IPS-18c (cell line): ENCODE data around the gene FOXE3.

Source experiments
- H3K4me3 ChIP-seq: 2 replicates; pipeline ENCODE4 v1.7.0; 2013; ENCODE audit warnings: low read depth, mild to moderate bottlenecking, low read length, moderate library complexity; ENCODE audit not compliant: insufficient read depth
- H3K9me3 ChIP-seq: one replicate; pipeline ENCODE4 v1.6.1; 2013; ENCODE audit warnings: mild to moderate bottlenecking, low read length, moderate library complexity; ENCODE audit not compliant: control insufficient read depth, insufficient read depth

Gene FOXE3

DNA sequence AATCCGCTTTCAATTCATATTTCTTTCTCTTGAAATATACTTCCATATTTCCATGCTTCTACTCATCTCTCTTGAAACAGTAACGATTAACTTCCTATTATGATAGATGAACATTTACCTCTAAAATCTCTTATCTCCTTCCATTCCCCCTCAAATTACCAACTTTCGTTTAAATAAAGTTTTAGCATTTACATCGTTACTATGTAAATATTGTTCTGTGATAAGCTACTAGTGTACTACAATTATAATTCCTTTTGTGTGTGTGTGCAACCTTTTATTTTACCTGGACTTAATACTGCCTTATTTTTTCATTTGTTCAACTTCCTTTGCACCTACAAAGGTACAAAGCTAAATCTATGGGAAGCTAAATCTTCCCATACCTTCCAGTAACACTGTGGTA is 4.5 kb downstream of the FOXE3 start:
- no peak overlapping the region for H3K4me3 ChIP-seq
- H3K9me3 ChIP-seq: peaks cover 2% of the 10 kb centered on the region

DNA sequence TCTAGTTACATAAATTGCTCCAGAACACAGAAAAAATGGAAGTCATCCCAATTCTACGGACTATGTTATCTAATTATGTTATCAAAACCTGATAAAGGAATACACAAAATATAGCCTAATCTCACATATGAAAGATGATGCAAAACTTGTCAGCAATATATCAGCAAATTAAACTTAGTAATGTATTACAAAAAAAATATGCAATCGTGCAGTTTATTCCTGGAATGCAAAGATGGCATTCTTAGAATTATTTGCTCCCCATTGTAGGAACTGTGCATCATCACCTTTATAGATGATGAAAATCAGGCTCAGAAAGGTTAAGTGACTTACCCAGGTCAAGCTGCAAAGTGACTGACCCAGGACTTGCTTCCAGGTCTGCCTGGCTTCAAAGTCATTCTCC is 7.8 kb downstream of the FOXE3 start:
- no peaks in the 10 kb centered on the region for H3K9me3 ChIP-seq
- no peak overlapping the region for H3K4me3 ChIP-seq

DNA sequence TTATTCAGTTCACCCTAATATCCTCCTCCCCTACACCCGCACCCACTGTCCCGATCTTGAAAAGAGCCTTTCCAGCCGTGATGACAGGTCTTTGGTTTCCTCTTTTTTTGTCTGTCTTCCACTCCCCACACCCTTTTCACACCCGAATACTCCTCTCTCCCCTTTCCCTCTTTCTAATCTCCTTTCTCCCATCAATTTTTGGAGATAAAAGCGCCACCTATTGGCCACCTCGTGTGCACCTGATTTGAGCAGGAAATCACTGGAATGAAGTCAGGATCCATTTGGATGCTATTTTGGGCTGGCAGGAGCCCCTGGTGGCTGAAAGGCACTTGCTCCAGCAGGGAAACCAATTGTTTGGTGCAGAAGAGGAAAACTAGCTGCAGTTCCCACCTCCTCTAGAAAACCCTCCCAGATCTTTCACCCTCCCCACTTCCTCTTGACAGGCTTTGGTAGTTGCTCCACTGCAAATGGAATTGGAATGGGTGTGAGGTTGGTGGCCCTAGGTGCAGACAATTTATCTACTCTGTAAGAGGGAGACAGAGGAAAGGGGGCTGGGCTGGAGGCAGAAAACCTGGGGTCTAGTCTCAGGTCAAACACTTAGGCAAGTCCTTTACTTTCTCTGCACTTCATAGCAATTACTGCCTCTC is 8.4 kb downstream of the FOXE3 start:
- Histone ChIP-seq H3K9me3 (no peaks in the 10 kb centered on the region), H3K4me3 (no peak overlapping the region)

GRCh38 chr1:47431534-47431933 is 15.4 kb downstream of the FOXE3 start:
- no peak overlapping the region for H3K4me3 ChIP-seq
- H3K9me3 ChIP-seq: no peaks in the 10 kb centered on the region

DNA sequence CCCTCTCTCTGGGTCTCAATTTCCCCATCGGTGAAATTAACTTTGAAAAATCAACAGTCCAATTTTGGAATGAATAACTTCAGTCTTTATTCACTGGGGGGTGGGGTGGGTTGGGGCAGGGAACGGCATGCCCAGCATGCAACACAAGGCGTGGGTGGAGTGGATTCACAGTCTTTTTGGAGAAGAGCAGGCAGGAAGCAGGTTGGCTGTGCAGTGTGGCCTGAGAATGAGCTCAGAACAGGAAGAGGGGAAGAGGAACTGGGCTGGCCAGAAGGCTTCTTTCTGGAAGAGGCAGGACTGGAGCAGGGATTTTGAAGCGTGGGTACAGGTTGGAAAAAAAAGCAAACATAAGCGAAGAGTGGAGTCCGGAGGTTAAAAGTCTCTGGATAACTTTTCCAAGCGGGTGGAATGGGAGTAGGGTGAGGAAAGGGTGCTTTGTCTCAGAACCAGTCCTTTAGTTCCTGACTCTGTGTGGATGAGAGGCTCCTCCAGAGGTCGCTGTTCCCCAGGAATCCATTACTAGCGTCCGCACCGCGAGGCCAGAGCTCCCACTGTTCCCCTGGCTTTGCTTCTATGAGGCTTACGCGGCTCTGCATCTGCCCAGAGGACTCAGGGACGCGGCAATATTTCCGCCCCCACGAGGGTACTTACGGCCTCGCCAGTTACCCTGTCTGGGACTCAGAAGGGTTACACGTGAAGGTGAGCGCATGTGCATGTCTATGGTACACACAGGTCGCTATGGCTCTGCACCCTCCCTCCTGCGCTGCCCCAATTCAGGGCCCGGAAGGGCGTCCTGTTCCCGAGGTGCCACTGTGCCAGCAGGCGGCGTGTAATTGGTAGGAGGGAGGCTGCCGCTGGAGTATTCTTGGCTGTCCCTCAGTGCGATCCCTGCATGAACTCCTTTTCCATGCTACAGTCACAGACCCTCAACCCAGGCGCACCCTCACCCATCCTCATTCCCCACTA is 16.3 kb downstream of the FOXE3 start:
- no peaks in the 10 kb centered on the region for H3K9me3 ChIP-seq
- H3K4me3 ChIP-seq: peak overlapping the region; percentile 47

GRCh38 chr1:47433037-47433421 is 16.9 kb downstream of the FOXE3 start:
- Histone ChIP-seq H3K4me3 (peak overlapping the region; percentile 47; the same call in 1 of the 2 replicates), H3K9me3 (no peaks in the 10 kb centered on the region)

DNA sequence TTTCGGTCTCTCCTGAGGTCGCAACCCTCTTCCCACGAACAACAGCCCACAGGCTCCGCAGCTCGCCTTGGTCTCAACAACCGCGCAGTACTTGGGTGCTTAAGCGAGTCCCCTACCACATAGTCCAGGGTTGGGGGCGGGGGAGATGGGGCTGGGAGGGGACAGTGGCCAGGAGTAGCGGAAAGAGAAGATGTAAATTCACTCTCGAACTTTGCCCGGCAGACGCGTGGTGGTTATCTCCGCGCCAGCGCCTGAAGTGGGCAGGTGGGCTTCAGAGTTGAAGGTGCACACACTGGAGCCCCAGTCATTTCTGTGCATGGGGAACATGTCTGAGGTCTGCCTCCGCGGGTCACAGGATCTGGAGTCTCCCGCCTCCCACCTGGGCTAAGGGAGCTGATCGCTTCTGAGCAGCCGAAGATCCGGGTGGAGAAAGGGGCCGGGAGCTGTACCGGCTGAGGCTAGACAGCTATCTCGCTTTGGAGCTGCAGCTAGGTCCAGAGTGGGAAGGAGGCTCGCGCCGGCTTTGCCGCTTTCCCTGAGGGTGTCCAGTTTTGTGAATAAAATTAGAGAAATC is 17.5 kb downstream of the FOXE3 start:
- 0 out of 2 replicates have a peak overlapping the region, but pooled peaks have one; percentile 6 for H3K4me3 ChIP-seq
- H3K9me3 ChIP-seq: no peaks in the 10 kb centered on the region

DNA sequence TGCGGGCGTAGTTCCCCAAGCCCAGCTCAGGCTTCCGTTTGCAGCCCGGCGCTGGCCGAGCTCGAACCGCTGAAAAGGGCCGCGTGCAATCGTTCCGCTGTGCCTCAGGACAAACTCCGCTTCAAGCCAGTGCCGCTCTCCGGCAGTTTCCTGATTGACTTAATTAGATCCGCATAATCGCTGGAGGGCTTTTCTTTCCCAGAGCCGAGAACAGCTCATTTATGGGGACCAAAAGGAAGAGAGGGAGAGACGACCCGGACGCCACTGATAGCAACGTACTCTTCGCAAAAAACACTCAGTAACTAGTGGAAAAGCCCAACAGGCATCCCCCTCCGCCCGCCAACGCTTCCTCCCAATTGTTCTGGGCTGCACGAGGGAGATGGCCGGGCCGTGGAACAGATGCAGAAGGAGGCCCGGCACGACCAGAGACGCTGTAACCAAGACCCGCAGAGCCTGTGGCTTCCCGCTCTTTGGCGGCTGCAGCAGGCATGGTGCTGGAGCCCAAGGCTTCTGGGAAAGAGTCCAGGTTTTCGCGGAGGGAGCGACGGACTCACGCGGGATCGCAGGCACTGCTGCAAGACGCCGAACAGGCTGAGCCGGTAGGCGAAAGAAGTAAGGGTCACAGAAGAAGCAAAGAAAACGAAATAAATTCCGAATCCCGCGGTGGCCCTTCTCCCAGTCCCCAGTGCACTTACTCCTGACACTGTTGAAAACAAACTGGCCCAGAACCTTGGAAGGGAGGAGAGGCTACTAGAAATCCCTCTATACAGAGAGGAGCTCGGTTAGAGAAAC is 18.2 kb downstream of the FOXE3 start:
- Histone ChIP-seq H3K4me3 (peak overlapping the region; percentile 6; the same call in 1 of the 2 replicates), H3K9me3 (no peaks in the 10 kb centered on the region)

- Histone ChIP-seq H3K4me3 (no peak overlapping the region), H3K9me3 (no peaks in the 10 kb centered on the region)
These were observed 19.6 kb downstream of the FOXE3 start for GRCh38 chr1:47435506-47436303.

DNA sequence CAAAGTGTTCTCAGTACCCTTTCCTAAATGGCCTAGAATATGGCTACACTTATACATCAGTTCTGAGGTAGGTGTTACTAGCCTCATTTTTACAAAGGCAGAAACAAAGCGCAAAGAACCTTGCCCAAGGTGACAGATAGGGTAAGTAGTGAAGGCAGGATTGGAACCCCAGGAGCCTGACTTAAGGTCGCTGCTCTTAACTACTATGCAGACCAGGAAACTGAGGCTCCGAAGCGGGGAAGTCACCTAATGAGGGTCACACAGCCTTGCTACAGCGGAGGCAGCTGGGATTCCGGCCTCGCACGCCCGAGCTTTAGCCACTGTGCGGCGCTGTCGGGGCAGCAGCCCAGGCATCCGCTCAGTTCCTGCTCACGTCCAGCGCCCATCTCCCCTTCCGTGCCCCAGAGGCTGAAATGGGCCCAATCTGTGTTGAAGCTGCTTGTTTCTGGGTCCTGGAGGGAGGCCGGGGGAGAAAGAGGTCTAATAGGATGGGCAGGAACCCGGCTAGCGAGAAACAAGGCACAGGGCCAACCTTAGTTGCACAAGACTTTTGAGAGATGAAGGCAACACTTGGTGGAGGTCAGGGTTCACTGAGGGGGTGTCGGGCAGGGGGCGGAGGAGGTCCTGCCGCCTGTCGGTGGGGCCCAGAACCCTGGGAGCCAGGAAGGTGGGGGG is 20.4 kb downstream of the FOXE3 start:
- Histone ChIP-seq H3K9me3 (no peaks in the 10 kb centered on the region), H3K4me3 (peak overlapping the region; percentile 71)

- peak overlapping the region; percentile 71 for H3K4me3 ChIP-seq
- H3K9me3 ChIP-seq: no peaks in the 10 kb centered on the region
These were observed 20.9 kb downstream of the FOXE3 start for GRCh38 chr1:47436979-47437446.

GRCh38 chr1:47437447-47438164 is 21.5 kb downstream of the FOXE3 start, which contains the start of gene FOXD2:
Gene FOXD2 (plus strand): TSS chr1:47438044. CDS start chr1:47438136, 92 bp downstream.
- H3K4me3 ChIP-seq: peak within 1 kb of the TSS; percentile 71
- H3K9me3 ChIP-seq: no peaks in the 10 kb centered on the region

- no peaks in the 10 kb centered on the region for H3K9me3 ChIP-seq
- H3K4me3 ChIP-seq: peak overlapping the region; percentile 71; the same call in 1 of the 2 replicates
These were observed 22.3 kb downstream of the FOXE3 start for GRCh38 chr1:47438165-47439016.

GRCh38 chr1:47439017-47439818 is 23.1 kb downstream of the FOXE3 start:
- no peaks in the 10 kb centered on the region for H3K9me3 ChIP-seq
- no peak overlapping the region for H3K4me3 ChIP-seq
